Upper lobe of left lung (tissue), 4 donors: Measurements from ENCODE around the gene SIMC1.

Experiments
- CTCF ChIP-seq, 6 experiments: fragments of 450-650 bp in 4 of 6; fragments of 200-600 bp in 2 of 6; sonication (generic) in 2 of 6; IDR thresholded peaks; one replicate each; pipeline ENCODE4 v1.5.1; 2016 to 2019; ENCODE audit warnings: antibody characterized with exemption in 6 of 6
- EP300 ChIP-seq, 4 donors: sonication (generic); formaldehyde crosslinking; IDR thresholded peaks; one replicate each; pipeline ENCODE4 v1.5.1; 2017; ENCODE audit warnings: antibody characterized with exemption in 4 of 4, control low read depth in 2 of 4
- POLR2AphosphoS5 ChIP-seq, 2 donors: sonication (generic); formaldehyde crosslinking; IDR thresholded peaks; one replicate each; pipeline ENCODE4 v1.5.1; 2017; ENCODE audit warnings: antibody characterized with exemption in 2 of 2

GRCh38 chr5:176362233-176362490 lies 123.9 kb downstream of the SIMC1 start:
- no peak for TF ChIP-seq CTCF (IDR thresholded peaks at IDR 0.05)
- no peak for TF ChIP-seq POLR2AphosphoS5 (IDR thresholded peaks at IDR 0.05)
- TF ChIP-seq EP300 (IDR thresholded peaks at IDR 0.05) = no peak
